HL-60/S4 treated with phorbol 12-myristate 13-acetate at 8.2 ng/mL for 4 days and 3 days (cell line): ENCODE data around the gene RHBDL3.
"Not testable (repeated sequence)": the region's sequence is repeated elsewhere in the genome, so short reads cannot be mapped to it uniquely, and the experiment has no call there.

ENCODE experiments used
- in situ Hi-C: fragments of 300-500 bp; cut with MboI; formaldehyde crosslinking; loops from 2 replicates; pipeline ENCODE4 v1.15.0; 2022; ENCODE audit warnings: low sequenced_read_pairs

Gene RHBDL3

DNA sequence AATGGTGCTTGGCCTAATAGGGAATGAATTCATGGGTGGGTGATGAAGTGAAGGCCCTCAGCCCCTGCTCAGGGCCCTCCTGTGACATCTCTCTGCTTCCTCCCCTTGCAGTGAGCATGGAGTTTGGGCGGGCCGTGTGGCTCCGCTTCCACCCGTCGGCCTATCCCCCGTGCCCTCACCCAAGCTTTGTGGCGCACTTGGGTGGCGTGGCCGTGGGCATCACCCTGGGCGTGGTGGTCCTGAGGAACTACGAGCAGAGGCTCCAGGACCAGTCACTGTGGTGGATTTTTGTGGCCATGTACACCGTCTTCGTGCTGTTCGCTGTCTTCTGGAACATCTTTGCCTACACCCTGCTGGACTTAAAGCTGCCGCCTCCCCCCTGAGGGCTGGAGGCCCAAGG is 55.2 kb downstream of the RHBDL3 start:
- in situ Hi-C loops: no loop called here

DNA sequence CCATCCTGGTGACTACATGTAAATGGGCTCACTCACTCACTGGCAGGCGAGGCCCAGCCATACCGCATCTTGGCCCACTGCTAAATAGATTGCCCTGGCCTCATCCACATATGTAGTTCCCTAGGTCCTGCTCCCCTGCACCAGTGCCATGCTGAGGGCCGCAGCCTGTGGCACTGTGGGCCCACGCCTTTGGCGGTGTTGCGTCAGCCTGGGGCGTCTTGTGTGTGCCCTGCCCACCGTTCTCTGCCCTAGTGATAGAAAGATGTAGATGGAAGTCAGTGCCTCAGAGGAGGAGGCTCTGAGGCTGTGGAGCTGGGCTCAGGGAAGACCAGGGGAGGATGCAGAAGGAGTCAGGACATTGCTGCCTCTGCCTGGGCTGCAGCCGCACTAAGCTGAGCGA is 57.4 kb downstream of the RHBDL3 start:
- in situ Hi-C loops: no loop called here

DNA sequence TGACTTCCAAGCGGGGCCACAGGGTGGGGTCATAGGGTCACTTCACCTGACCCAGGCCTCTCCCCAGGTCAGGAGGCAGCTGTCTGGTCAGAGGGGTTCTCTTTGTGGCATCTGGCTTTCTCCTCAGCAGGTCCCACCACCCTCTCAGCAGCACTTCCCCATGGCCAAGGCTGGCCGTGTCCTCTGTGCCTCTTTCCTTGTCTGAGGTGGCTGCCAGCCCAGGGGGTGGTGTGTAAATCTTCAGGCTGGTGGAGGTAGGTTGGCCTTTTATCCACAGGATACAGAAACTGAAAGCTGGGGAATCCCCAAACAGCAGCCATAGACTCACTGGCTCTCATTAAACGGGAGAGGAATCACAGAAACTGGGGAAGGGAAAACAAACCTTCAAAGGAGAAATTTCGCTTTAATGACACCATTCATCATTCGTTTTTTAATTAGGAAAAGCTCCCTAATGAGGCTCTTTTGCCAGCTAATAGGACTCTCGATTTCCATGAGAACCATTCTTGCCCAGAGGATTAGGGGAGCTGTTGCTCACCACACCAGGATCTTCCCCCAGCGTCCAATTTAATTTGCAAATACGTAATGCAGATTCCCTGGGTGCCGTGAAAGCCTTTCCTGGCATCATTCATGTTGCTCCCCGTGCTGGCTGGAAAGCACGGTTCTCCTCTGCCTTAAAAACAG is 58.3 kb downstream of the RHBDL3 start:
- in situ Hi-C loops: no loop called here

GRCh38 chr17:32327911-32328310 is 62.3 kb downstream of the RHBDL3 start:
- in situ Hi-C loops: no loop called here

GRCh38 chr17:32330147-32330546 is 64.5 kb downstream of the RHBDL3 start:
- in situ Hi-C loops: no loop called here

GRCh38 chr17:32331243-32332040 is 65.8 kb downstream of the RHBDL3 start:
- in situ Hi-C loops: no loop called here

DNA sequence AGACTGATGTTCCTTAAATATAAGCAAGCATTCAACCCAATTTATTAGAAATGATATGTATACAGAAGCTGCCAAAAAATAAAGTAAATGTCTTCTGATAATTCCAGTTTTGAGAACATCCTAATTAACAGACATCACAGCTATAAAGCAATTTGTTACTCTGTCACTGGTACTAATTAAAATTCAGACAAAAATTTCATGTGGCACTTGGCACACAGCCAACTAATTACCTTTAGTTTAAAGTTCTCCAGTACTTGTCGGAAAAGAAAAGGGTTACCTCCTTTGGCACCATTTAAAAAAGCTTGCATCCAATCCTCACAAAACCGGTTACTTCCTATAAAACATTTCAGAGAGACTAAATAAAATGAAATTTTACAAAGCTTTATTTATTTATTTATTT is 67.6 kb downstream of the RHBDL3 start:
- in situ Hi-C loops: no loop called here

- in situ Hi-C loops: no loop called here
These were observed 69.4 kb downstream of the RHBDL3 start for GRCh38 chr17:32335046-32335445.

DNA sequence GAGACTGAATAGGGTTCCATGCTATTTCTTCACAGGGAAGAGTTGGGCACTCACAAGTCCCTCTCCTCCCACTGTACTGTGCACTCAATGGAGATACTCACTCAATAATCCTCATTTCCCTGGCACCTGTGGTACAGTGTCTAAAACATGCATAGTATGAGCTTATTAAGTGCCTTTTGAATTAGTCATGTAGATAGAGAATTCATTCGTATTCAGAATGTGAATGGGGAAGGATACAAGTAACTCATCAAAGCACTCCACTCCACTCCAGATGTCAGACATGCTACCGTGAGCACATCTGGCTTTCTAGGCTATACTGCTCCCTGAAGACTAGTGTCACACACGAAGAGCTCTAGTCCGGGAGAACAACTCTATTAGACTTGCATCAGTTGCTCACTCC is 70.1 kb downstream of the RHBDL3 start:
- in situ Hi-C loops: no loop called here

DNA sequence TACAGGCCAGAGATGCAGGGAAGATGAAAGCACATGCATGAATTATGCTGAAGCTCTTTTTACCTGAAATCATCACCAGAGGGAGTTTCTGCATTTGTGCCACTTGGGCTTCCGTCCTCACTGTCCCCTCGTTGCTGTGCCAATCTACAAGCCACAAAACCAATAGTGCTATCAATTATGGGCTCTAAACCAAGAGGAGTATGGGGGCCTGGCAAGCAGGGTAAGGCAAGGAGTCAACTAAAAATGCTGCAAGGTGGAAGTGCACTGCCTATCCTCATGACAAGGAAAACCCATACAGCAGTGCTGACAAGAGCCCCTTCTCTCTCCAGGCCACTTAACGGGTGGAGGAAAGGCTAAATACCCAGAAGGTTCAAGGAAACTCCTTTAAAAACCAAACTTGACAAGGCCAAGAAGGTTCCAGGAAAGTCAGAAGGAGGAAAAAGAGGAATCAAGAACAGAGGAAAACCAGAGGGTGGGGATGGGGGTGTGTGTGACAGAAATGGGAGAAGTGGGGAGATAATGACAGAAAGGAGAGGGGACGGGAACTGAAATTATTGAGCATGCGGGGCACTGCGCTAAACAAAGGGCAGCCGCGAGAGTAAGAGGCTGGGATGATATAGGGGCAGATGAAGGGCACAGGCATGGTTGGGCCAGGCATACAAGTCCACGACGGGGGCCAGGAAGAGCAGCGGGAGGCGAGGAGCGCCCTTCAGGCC is 75.7 kb downstream of the RHBDL3 start:
- in situ Hi-C loops: no loop called here

DNA sequence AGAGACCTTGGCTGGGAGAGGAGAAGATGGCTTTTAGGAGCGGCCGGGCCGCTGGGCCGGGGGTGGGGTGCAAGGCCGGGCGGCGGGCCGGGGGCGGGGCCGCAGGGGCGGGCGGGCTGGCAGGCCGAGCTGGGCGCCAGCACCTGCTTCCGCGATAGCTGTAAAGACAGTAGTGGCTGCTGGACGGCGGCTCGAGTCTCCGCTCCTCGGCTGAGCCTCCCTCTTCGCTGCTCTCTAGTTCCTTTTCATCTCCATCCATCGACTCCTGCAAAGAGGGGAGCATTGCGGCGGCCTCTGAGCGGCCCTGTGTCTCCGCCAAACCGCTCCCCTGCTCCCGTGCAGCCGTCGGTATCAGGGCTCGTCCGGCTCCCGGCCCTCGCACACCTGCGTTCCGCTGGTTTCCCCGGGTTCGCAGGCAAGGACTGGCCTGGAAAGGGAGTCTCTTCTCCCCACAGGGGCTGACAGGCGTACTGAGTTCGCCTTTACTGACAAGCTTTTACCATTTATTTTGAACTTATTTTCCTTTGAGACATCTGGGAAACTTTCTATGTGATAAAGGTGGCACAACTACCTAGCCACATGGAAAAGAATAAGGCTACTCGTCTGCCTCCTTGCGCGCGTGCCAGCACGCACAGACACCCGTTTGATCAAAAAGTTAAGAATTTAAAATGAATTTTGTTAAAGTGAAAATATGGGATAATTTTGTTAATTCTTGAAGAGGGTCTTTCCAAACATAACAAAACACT is 76.4 kb downstream of the RHBDL3 start, which contains the start of gene C17orf75:
C17orf75 (minus strand) TSS at position 317 of the 746 bp plus-strand sequence; CDS start at position 283, 34 bp downstream.
- in situ Hi-C loops: no loop called here

DNA sequence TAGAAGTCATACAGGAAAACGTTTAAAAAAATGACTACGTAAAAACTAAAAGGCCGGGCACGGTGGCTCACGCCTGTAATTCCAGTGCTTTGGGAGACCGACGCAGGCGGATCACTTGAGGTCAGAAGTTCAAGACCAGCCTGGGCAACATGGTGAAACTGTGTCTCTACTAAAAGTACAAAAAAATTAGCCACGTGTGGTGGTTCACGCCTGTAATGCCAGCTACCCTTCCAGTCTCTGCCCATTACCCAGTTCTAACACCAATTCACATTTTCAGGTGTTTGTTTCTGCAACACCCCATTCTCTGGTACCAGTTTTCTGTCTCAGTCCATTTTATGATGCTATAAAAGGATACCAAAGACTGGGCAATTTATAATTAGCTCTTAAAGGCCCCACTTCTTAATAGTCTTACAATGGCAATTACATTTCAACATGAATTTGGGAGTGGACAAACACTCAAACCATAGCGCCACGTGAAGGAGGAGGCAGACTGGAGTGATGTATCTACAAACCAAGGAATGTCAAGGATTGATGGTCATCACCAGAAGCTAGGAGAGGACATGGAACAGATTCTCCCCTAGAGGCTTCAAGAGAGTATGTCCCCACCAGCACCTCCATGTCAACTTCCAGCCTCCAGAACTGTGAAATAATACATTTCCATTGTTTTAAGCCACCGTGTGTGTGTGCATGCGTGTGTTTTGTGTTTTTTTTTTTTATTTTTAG is 77.1 kb downstream of the RHBDL3 start:
- in situ Hi-C loops: no loop called here

DNA sequence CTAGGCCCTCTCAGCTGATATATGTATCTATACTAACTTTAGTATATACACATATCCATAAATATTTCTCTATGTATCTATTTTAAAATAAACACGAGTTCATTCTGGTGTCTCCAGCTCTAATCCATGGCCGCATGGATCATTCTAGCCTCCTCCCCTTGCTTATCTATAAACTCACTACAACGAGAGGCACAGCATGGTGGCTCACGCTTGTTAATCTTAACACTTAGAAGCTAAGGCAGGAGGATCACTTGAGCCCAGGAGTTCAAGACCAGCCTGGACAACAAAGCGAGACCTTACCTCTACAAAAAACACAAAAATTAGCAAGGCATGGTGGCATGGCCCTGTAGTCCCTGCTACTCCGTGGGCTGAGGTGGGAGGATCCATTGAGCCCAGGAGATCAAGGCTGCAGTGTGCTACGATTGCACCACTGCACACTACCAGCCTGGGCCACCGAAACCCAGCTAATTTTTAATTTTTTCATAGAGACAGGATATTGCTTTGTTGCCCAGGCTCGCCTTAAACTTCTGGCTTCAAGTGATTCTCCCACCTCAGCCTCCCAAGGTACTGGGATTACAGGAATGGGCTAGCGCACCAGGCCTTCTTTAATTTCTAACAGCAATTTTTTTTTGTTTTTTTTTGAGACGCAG is 80.4 kb downstream of the RHBDL3 start:
- in situ Hi-C loops: no loop called here

DNA sequence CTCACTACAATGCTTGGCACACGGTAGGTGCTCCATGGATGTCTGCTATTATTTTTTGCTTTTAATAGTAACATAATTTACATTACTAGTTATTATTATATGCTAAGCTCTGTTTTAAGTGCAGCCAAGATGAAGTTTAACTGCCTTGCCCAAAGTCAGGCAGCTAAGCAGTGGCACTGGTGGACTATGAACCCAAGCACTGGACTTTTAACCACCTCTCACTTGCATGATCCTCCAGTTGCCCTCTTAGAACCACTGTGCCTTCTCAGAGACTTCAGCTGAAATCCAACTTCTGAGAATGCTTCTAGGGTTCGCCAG is 82.8 kb downstream of the RHBDL3 start:
- in situ Hi-C loops: no loop called here

DNA sequence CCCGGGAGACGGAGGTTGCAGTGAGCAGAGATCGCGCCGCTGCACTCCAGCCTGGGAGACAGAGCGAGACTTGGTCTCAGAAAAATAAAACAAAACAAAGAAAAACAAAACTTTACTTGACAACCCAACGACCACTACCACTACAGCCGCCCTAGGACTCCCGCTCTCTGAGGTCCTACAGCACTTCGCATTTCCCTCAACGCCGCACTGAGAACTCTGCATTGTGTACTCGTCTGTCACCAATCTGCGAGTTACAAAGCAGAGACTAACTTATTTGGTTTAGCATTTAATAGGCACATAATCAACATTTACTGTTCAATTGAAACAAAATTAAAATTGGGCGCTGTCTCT is 83.8 kb downstream of the RHBDL3 start:
- in situ Hi-C loops: no loop called here

DNA sequence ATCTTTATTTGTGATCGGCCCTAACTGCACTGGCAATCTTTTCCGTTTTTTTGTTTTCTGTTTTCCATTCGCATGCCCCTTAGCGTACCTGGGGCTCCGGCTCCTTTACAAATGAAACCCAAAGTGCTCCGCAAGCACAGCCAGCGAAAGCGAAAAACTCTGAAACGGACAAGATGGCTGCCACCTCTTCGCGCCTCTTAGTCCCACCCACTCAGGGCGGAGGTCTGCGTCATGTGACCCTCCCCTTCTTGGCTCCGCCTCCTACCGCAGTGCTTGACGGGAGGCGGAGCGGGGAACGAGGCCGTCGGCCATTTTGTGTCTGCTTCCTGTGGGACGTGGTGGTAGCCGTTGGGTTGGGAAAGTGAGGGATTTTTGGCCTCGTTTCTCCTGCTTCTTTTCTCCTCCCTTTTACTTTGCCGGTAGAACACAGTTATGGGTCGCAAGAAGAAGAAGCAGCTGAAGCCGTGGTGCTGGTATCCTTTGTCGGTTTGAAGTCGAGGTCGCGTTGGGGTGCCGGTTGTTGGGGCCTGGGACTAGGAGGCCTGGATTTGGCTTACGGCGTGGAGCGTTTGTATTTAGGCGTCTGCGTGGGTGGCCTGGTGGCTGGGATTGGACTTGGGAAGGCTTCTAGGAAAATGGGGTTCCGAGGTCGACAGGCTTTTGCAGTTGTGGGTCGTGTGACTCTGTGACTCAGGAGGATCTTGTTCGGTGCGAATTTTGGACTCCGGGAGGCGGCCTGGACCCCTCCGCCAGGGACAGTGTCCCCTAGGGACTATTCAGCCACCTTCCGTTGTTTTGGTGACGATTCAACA is 84.4 kb downstream of the RHBDL3 start, which contains the start of gene ZNF207:
ZNF207 (plus strand) TSS at position 304 of the 812 bp plus-strand sequence; CDS start at position 433, 129 bp downstream.
- in situ Hi-C loops: no loop called here

GRCh38 chr17:32350666-32351418 is 85.2 kb downstream of the RHBDL3 start:
- in situ Hi-C loops: no loop called here

DNA sequence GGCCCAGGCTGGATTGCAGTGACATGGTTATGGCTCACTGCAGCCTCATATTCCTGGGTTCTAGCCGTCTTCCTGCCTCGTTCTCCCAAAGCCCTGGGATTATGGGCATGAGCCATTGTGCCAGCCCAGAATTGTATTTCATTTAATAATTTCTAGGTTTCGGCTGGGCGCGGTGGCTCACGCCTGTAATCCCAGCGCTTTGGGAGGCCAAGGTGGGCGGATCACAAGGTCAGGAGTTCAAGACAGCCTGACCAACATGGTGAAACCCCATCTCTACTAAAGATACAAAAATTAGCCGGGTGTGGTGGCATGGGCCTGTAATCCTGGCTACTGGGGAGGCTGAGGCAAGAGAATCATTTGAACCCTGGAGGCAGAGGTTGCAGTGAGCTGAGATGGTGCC is 87.1 kb downstream of the RHBDL3 start:
- in situ Hi-C loops: not testable (repeated sequence)
